Stimulated activated CD4-positive, alpha-beta T cell treated with anti-CD3 and anti-CD28 coated beads, Interleukin-12 subunit alpha, Interleukin-12 subunit beta, amount 100 ng/mL, for 48 hours (primary cell): ENCODE measurements around the gene N4BP2.

ENCODE experiments used
- DNase-seq, 3 donors: peaks; one replicate each; pipeline ENCODE4 v3.0.0-alpha.2; 2020; ENCODE audit warnings: low read depth in 2 of 3, low spot score in 1 of 3

N4BP2 gene

DNA sequence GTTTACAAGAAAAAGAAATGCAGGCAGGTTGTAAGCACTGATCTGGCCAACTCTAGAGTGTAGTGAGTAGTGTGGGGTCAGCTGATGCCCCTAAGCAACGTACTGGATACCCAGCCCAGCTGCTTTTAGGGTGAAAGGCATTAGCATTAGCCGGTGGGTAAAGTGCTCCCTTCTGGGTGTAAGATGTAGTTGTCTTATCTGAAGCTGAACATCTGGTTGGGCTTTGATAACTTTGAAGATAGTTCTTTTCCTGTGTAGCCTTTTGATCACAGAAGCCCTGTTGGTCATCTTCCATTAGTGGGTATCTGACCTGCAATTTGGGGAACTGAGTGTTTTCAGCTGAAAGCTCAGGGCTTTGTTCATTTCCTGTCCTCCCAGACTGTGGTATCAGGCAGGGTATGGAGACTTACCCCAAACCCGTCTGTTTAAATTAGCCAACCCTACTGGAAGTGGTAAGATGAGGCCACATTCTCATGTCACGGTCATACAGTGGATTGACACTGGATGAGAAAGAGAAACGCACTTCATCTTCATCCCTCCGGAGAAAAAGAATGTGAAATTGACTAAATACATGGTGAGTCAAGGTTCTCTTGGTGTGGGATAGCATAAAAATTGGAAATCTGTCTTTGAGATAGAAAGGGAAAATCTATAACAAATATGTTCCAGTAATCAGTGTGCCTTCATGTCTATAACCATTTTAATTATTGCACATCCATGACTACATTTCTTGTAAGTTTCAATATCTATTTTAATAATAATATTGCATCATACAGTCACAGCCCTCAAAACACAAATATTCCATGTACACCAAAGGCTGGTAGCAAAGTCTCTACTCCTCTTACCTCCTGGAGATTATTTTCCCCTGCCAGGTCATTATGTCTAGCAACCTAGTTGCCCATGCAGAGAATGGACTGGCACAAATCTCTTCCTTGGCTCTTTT is 148.9 kb downstream of the N4BP2 start:
- DNase-seq = no peak

DNA sequence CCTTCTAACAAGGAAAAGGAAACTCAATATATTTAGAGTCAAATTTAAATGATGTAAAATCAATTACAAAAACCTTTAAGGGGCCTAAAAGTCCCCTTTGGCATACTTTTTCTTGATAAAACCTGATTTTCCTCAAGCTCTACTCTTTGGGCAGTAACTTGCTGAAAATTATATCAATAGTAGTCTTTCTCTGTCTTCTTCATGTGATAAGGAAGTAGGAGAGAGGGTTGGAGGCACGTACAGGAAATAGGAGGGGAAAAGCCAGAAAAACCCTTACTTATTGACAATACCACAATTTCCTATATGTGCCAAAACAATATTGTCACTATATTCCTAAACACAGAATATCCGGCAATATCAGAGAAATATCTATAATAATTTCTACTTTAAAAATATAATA is 149.8 kb downstream of the N4BP2 start:
- DNase-seq = no peak
